HG03342 (cell line): ENCODE results near the gene STK32B.
"Not testable (repeated sequence)": the region's sequence is repeated elsewhere in the genome, so short reads cannot be mapped to it uniquely, and the experiment has no call there.

Source experiments
- ATAC-seq: cut with Tn5 transposase; IDR thresholded peaks from one replicate; pipeline ENCODE4 v1.9.1; 2021; ENCODE audit warnings: mild to moderate bottlenecking, moderate library complexity; ENCODE audit not compliant: unreplicated experiment

STK32B gene

DNA sequence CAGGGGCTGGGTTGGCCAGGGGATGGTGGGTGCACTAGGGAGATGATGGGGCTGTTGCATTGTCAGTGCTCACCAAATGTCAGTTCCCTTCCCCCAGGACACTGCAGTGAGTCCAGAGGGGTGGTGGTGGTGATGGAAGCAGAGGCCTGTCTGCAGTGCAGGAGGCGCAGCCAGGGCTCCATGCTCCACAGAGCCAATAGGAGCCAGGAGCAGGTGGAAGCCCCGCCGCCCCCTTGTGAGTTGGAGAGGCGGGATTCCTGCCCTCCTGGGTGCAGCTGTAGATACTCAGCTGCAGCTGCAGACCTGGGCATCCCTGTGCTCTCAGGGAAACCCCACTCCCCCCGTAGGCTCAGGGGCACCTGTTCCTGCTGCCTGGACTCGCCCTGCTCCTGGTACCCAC, 372.4 kb downstream of the STK32B start:
- ATAC-seq: no peak

- ATAC-seq: no peak
Observed at GRCh38 chr4:5424211-5424610, 372.9 kb downstream of the STK32B start.

DNA sequence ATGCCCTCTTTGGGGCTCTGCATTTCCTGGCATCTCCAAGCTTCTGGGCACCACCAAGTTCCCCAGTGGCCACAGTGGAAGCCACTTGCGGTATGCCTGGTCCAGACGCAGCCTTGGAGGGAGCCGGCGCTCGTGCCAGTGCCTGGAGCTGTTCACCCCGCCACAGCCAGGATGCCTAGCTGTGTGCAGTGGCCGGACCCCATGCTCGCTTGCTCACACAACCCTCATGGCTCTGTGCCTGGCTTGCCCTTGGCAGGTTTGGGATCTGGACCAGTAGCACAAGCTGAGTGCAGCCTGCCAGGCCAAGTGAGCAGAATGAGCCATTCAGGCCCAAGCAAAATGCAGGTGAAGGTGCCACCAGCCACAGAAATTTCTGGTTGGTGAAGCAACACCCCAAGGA, 373.6 kb downstream of the STK32B start:
- no peak for ATAC-seq

GRCh38 chr4:5429747-5430146, 378.5 kb downstream of the STK32B start:
- ATAC-seq: no peak

DNA sequence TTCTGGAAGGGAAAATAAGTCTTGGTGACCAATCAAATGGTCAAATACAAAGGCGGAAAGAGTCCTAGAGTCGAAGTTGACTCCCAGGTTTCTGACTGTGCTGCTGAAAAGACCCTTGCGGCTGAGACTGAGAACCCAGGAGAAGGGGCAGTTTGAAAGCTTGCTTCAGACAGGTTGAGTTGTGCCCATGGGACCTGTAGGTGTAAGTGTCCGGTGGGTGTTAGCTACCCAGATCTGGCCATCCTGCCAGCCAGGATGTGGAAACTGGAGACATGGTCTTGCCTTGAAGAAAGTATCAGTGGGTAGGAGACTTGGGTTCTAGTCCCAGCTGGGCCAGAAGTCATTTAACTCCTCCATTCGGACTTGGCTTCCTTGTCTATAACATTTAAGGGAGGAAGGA, 381.9 kb downstream of the STK32B start:
- ATAC-seq: no peak

GRCh38 chr4:5435201-5435600, 383.9 kb downstream of the STK32B start:
- ATAC-seq: no peak

DNA sequence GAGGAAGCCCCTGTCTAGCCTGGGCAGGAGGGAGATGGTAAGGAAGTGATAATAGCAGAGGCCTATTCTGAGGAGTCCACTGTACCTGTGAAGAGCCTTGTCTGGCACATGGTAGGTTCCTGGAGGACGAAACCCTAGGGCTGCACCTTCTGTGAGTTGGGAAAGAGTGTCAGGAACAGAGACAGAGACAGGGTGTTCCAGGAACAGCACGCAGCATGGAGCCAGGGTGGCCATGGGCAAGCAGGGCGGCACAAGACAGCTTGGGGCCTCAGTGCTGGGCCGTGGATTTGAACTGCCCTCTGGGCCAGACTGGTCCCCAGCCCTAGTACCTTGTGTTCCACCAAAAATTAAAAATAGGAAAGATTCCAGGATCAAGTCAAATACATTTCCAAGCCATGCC, 384.5 kb downstream of the STK32B start:
- ATAC-seq: no peak

DNA sequence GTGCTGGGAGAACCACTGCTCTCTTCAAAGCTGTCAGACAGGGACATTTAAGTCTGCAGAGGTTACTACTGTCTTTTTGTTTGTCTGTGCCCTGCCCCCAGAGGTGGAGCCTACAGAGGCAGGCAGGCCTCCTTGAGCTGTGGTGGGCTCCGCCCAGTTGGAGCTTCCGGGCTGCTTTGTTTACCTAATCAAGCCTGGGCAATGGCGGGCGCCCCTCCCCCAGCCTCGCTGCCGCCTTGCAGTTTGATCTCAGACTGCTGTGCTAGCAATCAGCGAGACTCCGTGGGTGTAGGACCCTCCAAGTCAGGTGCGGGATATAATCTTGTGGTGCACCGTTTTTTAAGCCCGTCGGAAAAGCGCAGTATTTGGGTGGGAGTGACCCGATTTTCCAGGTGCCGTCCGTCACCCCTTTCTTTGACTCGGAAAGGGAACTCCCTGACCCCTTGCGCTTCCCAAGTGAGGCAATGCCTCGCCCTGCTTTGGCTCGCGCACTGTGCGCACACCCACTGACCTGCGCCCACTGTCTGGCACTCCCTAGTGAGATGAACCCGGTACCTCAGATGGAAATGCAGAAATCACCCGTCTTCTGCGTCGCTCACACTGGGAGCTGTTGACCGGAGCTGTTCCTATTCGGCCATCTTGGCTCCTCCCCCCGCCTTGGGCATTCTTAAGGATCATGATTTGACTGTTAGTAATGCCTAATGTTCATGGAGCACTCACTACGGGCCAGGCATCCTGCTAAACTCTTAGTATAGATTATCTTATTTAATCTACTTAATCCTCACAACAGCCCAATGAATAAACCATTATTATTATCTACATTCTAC, 392.9 kb downstream of the STK32B start:
- ATAC-seq: not testable (repeated sequence)

DNA sequence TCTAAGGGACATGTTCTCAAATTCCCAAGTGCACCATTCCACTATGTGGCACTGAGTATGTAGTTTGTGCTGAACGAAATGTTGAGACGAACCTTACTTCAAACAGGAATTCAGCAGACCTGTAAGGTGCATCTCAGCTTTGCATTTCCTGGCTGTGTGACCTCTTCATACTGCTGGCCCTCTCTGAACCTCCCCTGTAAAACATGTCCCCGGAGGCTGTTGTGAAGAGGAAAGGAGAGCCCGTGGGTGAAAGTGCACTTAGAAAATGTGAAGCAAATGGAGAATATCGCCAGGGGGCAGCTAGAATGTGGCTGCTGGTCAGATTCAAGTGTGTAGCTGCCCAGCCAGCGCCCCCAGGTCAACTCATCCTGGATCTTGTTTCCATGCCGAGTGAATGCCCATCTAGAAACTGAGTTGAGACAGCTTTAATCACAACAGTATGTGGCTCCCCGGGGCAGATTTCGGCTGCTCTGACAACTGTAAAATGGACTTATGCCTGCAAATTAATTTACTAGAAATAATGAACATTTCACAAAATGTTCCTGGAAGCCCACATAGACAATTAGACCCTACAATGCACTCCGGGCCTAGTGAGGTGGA, 393.7 kb downstream of the STK32B start:
- no peak for ATAC-seq

DNA sequence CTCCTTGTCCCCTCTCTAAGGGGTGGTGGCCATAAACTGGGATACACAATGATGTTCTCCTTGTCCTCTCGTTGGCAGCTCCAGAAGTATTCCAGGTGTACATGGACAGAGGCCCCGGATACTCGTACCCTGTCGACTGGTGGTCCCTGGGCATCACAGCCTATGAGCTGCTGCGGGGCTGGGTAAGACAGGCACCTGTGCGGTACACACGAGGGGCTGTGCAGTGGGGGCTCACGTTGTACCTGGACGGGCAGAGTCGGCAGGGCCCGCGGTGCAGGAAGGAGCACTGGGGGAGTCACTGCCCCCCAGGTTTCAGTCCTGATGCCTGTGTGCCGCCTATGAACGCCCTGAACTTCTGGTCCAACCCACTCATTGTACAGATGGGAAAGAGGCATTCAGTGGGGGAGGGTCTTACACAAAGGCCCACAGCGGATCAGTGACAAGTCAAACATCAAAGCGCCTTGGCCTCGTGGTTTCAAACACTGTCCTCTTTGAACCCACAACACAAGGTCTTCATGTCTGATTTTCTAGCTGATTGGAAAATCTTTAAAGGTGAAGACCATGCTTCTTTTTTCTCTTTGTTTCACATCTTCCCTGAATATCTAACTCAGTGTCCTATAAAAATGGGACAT, 395.4 kb downstream of the STK32B start:
- no peak for ATAC-seq

GRCh38 chr4:5447755-5448154, 396.5 kb downstream of the STK32B start:
- ATAC-seq: no peak

- no peak for ATAC-seq
Observed at GRCh38 chr4:5448221-5448620, 396.9 kb downstream of the STK32B start.

GRCh38 chr4:5451243-5451642, 400.0 kb downstream of the STK32B start:
- ATAC-seq: no peak

GRCh38 chr4:5452156-5452555, 400.9 kb downstream of the STK32B start:
- no peak for ATAC-seq

DNA sequence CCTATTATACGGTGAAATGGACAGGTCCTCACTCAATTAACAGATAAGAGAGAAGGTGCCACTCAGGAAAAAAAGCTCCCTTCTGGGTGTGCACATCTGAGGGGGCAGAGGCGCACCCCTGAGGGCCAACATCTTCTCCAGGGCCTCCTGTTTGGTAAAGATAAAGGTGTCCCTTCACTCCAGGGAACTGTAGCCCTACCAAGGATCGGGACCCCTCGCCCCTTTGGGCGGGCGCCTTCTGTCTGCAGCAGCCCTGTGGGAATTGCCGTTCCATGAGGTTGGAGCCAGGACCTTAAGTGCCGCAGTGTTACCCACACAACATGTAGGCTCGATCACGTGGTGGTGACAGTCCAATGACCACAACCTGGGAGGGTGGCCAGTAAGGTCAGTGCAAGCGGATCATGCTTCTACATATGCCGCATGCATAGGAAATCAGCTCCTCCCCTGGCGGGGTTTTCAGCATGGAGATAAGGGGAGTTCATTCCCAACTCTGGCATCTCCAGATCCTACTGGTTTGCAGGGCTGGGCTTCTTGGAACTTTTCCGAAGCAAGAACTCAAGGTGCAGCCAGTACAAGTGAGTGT, 403.8 kb downstream of the STK32B start:
- ATAC-seq: no peak

GRCh38 chr4:5456296-5456845, 405.1 kb downstream of the STK32B start:
- no peak for ATAC-seq

- no peak for ATAC-seq
Observed at GRCh38 chr4:5458676-5459075, 407.4 kb downstream of the STK32B start.

- no peak for ATAC-seq
Observed at GRCh38 chr4:5459236-5459635, 408.0 kb downstream of the STK32B start.

GRCh38 chr4:5460106-5460801, 409.0 kb downstream of the STK32B start:
- ATAC-seq: no peak

DNA sequence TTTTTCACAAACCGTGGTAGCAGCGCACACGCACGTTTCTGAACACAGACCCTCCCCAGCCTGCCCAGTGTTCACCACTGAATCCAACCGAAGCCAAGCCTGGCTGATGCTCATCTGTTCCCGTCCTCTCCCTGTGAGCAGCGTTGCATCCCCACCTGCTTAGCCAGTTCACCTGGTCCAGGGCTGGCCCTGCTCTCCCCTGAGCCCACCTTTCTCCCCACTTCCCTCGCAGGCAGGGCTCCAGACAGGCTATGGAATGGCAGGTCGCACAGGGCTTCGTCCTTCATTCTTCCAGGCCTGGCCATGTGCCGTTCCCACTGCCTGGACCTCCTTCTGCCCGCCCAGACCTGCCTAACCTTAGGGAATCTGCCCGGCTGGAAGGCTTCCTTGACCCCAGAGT, 410.2 kb downstream of the STK32B start:
- ATAC-seq: no peak
